Measurements from ENCODE around the gene GPR61.

GPR61 gene

GRCh38 chr1:109586055-109586454, 46.4 kb downstream of the GPR61 start:
- no peak overlapping the region for H3K4me3 ChIP-seq (ENCODE audit: low read depth, low read length)
- TF ChIP-seq POLR2A (IDR thresholded peaks at IDR 0.05; ENCODE audit: extremely low read depth, insufficient read length), result no peak
- no peak for DNase-seq (ENCODE audit: low read depth)

- TF ChIP-seq CTCF (IDR thresholded peaks at IDR 0.05; ENCODE audit: low read depth, low read length) (no peak), POLR2A (IDR thresholded peaks at IDR 0.05; ENCODE audit: extremely low read depth, insufficient read length) (no peak), MYC (IDR thresholded peaks at IDR 0.05; ENCODE audit: low read depth, low read length) (no peak)
- no peak for DNase-seq (ENCODE audit: low read depth)
- no peak overlapping the region for H3K4me3 ChIP-seq (ENCODE audit: low read depth, low read length)
Measured at GRCh38 chr1:109589177-109589576, 49.5 kb downstream of the GPR61 start.

GRCh38 chr1:109589679-109590078, 50.0 kb downstream of the GPR61 start:
- H3K4me3 ChIP-seq (ENCODE audit: low read depth, low read length), result no peak overlapping the region
- no peak for DNase-seq (ENCODE audit: low read depth)
- TF ChIP-seq MAX (IDR thresholded peaks at IDR 0.05; ENCODE audit: low read depth, low read length) (no peak), POLR2A (IDR thresholded peaks at IDR 0.05; ENCODE audit: extremely low read depth, insufficient read length) (no peak), CTCF (IDR thresholded peaks at IDR 0.05; ENCODE audit: low read depth, low read length) (no peak), MYC (IDR thresholded peaks at IDR 0.05; ENCODE audit: low read depth, low read length) (no peak)

GRCh38 chr1:109592916-109593315, 53.2 kb downstream of the GPR61 start:
- no peak for DNase-seq (ENCODE audit: low read depth)
- H3K4me3 ChIP-seq (ENCODE audit: low read depth, low read length), result no peak overlapping the region
- no peak for TF ChIP-seq CTCF (IDR thresholded peaks at IDR 0.05; ENCODE audit: low read depth, low read length)
- TF ChIP-seq POLR2A (IDR thresholded peaks at IDR 0.05; ENCODE audit: extremely low read depth, insufficient read length), result no peak
- TF ChIP-seq MYC (IDR thresholded peaks at IDR 0.05; ENCODE audit: low read depth, low read length), result no peak
- no peak for TF ChIP-seq MAX (IDR thresholded peaks at IDR 0.05; ENCODE audit: low read depth, low read length)

GRCh38 chr1:109595531-109595930, 55.9 kb downstream of the GPR61 start:
- TF ChIP-seq CTCF (IDR thresholded peaks at IDR 0.05; ENCODE audit: low read depth, low read length) (no peak), MYC (IDR thresholded peaks at IDR 0.05; ENCODE audit: low read depth, low read length) (no peak), MAX (IDR thresholded peaks at IDR 0.05; ENCODE audit: low read depth, low read length) (no peak), POLR2A (IDR thresholded peaks at IDR 0.05; ENCODE audit: extremely low read depth, insufficient read length) (no peak)
- DNase-seq (ENCODE audit: low read depth), result no peak
- H3K4me3 ChIP-seq (ENCODE audit: low read depth, low read length), result no peak overlapping the region
